ENCODE measurements around the gene SDK2. TPM values are rescaled to one million over a fixed set of nuclear protein-coding genes. Genes with fewer than 3 reads are reported as not detected.

SDK2 gene
- total and polyA plus RNA-seq, 2 of the 4 experiments (the other 2 are of a cell fraction), result under 0.01 to 0.03 TPM

DNA sequence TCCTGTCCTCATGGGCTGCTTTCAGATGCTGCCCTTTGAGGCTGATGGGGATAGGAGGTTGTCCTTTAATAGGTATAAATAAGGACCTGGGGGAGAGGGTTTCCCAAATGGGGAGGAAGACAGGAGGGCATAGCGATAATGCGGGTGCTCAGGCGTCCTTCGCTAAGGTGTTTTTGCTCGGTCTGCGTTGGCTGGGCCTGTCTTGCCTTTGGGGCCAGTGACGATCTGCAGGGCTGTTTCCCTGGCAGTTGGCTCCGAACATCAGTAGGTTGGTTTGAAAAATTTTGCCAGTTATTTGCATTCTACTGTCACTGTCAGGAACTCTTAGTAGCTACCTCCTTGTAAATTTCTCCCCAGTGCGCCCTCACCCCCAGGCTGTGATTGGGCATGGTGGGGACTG, 294.6 kb downstream of the SDK2 start:
- H3K9me1 ChIP-seq (ENCODE audit: insufficient read depth, low read length), result peaks cover 6% of the 10 kb centered on the region; the same call in 1 of the 2 replicates
- dilution Hi-C loops (cut with HindIII; ENCODE audit: low sequenced_read_pairs, unreplicated experiment), result no loop called here
- peaks cover 5% of the 10 kb centered on the region; the same call in 1 of the 2 replicates for H3K4me1 ChIP-seq (ENCODE audit: control insufficient read depth, insufficient read depth, low read length)
- ChIA-PET CTCF (interaction anchor here (1.0 kb wide), 1 partner anchor 39 kb away, joined by 3 read pairs; no protein-coding TSS in a partner anchor), POLR2A (ENCODE audit: unreplicated experiment) (no interaction called here)
- ATAC-seq (ENCODE audit: low read depth) (no peak), DNase-seq (no peak)
- peak overlapping the region; percentile 13 for H2AK9ac ChIP-seq (replicated peaks; ENCODE audit: low read depth, low read length, poor library complexity)
- no peak overlapping the region for H3K4me2 ChIP-seq (ENCODE audit: low read depth, low read length)
- no peak overlapping the region for H3K14ac ChIP-seq (replicated peaks; ENCODE audit: low read depth, low read length)
- H3K23ac ChIP-seq (ENCODE audit: low read depth, low read length), result no peak overlapping the region
- in situ Hi-C loops (cut with MboI; ENCODE audit: low sequenced_read_pairs), result loop anchor here (25.0 kb wide), 1 partner anchor 762 kb away; no protein-coding TSS in a partner anchor
- H4K8ac ChIP-seq (ENCODE audit: low read depth in 2 of 2, low read length in 2 of 2), result no peak overlapping the region
- no peak overlapping the region for H2BK5ac ChIP-seq (ENCODE audit: low read depth, low read length, poor library complexity, severe bottlenecking)
- no peak overlapping the region for H3K9ac ChIP-seq (ENCODE audit: low read depth, low read length)
- H2AK5ac ChIP-seq (ENCODE audit: low read depth, low read length), result no peak overlapping the region
- intact Hi-C loops (cut with micrococcal nuclease), result no loop called here
- BruUV-seq (replicated peaks), result no TSS peak
- no peak overlapping the region for H3K18ac ChIP-seq (ENCODE audit: low read depth, low read length)
- peak overlapping the region; percentile 56 for H2AFZ ChIP-seq (replicated peaks; ENCODE audit: low read length, poor library complexity)
- WGBS, 2 experiments (ENCODE audit: extremely low coverage in 2 of 2, insufficient read length in 1 of 2), result no CpG with 5 or more reads among the region's 9 CpGs
- H2BK120ac ChIP-seq (ENCODE audit: low read depth, low read length), result no peak overlapping the region
- H2BK15ac ChIP-seq (ENCODE audit: low read depth, low read length), result no peak overlapping the region
- no peak overlapping the region for H3K4ac ChIP-seq (ENCODE audit: low read depth, low read length)
- no peak overlapping the region for H3K56ac ChIP-seq (ENCODE audit: extremely low read depth, insufficient read depth, low read length)
- no peaks in the 10 kb centered on the region; the same call in 1 of the 2 replicates for H4K20me1 ChIP-seq (ENCODE audit: insufficient read depth, low read length)
- no peaks in the 10 kb centered on the region for H3K36me3 ChIP-seq (ENCODE audit: control insufficient read depth, insufficient read depth, low read length)
- no peak overlapping the region for H4K91ac ChIP-seq (ENCODE audit: insufficient read depth, low read depth, low read length)
- H3K9me3 ChIP-seq (ENCODE audit: control insufficient read depth, insufficient read depth, low read length), result no peaks in the 10 kb centered on the region
- H3K4me3 ChIP-seq (ENCODE audit: insufficient read depth, low read depth, low read length), result no peak overlapping the region
- H3K27me3 ChIP-seq (ENCODE audit: control insufficient read depth, insufficient read depth, low read length), result no peaks in the 10 kb centered on the region
- H2BK20ac ChIP-seq (ENCODE audit: low read depth, low read length), result no peak overlapping the region
- no peak for TF ChIP-seq BHLHE40 (IDR thresholded peaks at IDR 0.05; ENCODE audit: low read depth, low read length)
- no peak for TF ChIP-seq CEBPB (IDR thresholded peaks at IDR 0.05; ENCODE audit: low read depth, low read length)
- TF ChIP-seq MAZ (IDR thresholded peaks at IDR 0.05; ENCODE audit: borderline replicate concordance, low read depth, low read length), result no peak
- no peak for TF ChIP-seq RFX5 (IDR thresholded peaks at IDR 0.05; ENCODE audit: low read depth, low read length)
- TF ChIP-seq, protein P1, sequence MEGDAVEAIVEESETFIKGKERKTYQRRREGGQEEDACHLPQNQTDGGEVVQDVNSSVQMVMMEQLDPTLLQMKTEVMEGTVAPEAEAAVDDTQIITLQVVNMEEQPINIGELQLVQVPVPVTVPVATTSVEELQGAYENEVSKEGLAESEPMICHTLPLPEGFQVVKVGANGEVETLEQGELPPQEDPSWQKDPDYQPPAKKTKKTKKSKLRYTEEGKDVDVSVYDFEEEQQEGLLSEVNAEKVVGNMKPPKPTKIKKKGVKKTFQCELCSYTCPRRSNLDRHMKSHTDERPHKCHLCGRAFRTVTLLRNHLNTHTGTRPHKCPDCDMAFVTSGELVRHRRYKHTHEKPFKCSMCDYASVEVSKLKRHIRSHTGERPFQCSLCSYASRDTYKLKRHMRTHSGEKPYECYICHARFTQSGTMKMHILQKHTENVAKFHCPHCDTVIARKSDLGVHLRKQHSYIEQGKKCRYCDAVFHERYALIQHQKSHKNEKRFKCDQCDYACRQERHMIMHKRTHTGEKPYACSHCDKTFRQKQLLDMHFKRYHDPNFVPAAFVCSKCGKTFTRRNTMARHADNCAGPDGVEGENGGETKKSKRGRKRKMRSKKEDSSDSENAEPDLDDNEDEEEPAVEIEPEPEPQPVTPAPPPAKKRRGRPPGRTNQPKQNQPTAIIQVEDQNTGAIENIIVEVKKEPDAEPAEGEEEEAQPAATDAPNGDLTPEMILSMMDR (conservative IDR thresholded peaks at IDR 0.05; ENCODE audit: low read depth, low read length), result no peak
- TF ChIP-seq FOS (IDR thresholded peaks at IDR 0.05; ENCODE audit: low read depth, low read length), result no peak
- TF ChIP-seq CHD1 (IDR thresholded peaks at IDR 0.05; ENCODE audit: low read depth, low read length), result no peak
- no peak overlapping the region for H3K27ac ChIP-seq (ENCODE audit: insufficient read depth, low read length)
- no peak overlapping the region for H4K5ac ChIP-seq (ENCODE audit: low read depth, low read length)
- no peaks in the 10 kb centered on the region for H3K79me1 ChIP-seq (ENCODE audit: low read depth in 1 of 2, low read length in 2 of 2)
